NCI-H69 (cell line): ENCODE measurements around the gene CHL1.
"Not testable (repeated sequence)": the region's sequence is repeated elsewhere in the genome, so short reads cannot be mapped to it uniquely, and the experiment has no call there.

Source experiments
- DNase-seq: peaks from one replicate; lab custom pipeline; 2025; lab: John Stamatoyannopoulos, UW

Gene CHL1

DNA sequence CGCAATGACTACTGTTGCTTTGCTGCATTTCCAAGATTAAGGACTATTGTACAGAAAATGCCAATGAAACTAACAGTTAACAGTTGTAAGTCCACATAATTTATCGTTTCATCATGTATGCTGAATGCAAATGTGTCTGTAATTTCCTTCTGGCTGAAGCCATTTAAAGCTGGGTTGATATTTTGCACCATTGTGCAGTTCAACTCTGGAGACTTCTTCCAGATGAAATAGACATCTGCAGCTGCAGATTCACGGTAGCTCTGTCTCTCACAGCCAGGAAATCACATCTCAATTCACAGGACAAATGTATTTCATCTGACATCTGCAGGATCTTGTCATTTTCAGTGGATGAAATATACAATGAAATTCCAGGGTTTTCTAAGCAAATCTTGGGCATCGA lies 145.4 kb downstream of the CHL1 start:
- no peak for DNase-seq

DNA sequence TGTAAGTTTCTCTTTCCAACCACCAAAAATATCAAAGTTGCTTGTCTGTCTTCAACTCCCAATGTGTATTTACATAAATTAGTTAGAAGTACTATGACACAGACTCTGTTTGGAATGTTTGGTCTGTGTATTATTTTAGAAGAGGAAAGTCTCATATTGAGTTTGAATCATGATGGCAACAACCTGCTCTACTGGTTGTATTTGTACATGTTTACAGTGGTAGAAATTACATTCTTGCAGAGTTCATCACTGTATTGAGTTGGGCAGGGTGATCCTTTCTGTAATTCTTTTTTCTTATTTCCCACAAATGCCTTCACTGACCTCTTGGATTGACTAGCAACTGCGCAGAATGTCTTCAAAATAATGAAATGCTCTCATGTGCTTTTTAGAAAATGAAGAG lies 149.6 kb downstream of the CHL1 start:
- no peak for DNase-seq

DNA sequence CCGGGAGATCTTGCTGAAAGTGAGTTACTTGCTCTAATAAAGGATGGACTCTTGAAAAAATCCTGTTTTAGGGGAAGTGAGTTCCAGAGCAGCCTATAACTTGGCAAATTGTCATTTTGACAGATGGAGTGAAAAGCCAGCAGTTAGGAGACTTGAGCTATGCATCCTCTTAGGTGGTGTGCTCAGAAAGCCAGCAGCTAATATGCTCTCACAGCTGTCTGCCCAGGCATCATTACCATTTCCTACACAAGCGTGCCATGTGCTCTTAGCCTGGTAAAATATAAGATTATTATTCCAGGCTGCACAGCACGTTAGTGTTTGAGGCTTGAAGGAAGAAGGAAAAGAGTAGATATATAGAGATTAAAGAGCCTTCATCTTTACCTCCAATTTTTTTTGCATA lies 151.0 kb downstream of the CHL1 start:
- DNase-seq: no peak

DNA sequence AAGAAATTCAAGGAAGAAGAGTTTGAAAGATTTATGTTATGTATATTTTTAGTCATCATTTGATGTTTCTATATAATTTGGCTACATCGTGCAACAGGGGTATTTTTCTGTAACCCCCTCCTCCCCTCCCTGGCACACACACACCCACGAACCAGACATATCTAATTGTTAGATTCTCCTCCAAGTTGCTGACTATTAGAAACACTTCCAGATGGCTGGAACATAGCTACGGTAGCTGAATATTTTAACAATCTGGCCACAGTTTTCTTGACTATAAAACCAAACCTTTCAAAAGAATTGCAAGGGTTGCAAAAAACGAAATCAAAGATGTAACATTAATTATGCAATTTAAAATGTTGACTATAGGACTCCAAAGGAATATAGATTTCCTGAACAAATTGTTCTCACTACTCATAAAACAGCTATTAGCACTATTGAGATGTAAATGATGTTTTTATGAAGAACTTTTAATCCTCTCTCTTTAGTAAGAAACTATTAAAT lies 154.4 kb downstream of the CHL1 start:
- DNase-seq: no peak

DNA sequence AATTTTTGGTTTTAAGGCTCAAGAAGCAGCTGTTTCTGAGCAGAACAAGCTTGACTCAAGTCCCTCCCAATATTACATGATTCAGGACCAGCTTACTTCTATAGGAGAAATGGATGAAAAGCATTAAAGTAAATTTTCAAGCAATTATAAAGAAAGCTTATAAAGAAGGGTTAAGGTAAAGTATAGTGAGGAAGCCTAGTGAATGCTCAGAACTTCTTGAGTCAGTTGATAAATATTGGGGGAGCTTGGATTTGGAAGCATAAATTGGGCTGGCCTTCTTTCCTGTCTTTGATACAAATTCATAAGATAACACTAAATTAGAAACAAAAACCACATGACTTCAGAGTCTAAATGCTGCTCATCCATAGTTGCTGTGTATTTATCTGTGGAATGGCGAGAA lies 156.0 kb downstream of the CHL1 start:
- DNase-seq: no peak

DNA sequence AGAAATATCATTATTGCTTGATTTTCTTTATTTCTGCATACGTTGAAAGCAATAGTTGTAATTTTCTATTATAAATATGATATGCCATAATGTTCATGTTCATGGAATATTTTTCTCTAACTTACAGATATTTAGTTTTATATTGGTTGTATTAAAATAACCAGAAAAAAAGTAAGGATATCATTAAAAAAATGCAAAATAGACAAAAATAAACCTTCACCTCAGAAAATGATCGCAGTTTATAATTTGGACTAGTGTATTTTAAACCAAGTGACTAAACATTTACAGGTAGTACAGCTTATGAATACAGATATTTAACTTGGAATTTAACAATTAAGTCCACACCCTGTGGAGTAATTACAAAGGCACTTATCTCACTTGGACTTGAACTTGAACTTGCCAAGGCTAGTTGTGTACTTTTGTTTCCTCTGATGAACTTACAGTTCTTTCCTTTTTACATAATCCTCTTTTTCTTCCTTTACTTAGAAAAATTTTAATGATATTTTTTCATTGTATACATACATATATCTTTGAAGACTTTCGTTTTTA lies 156.7 kb downstream of the CHL1 start:
- no peak for DNase-seq

DNA sequence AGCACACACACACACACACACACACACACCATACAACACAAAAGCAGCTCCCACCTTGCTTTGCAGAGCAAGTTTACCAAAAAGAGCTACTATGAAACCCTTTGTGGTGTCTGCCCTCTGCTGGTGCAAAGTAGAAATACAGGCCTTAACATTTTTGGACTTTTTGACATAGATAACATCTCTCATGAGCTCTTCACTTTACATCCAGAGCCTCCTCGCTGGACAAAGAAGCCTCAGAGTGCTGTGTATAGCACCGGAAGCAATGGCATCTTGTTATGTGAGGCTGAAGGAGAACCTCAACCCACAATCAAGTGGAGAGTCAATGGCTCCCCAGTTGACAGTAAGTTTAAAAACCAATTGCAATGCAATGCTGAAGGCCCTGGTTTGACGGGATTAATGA lies 157.9 kb downstream of the CHL1 start:
- DNase-seq: peak; percentile 53

DNA sequence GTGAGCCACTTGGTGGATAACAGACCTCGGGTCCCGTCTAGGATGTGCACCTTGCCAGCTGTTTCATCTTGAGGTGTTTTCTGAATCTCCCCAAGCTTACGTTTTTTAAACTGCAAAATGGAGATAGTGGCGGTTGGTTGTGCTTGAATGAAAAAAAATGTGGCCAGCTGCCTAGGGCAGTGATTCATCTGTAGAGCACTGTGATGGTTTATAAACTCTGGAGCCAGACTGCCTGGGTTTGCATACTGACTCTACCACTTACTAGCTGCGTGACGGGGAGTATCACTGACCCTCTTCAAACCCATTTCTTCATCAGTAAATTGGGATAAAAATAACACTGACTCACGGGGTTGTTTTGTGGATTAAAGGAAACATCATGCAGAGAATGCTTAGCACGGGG lies 159.1 kb downstream of the CHL1 start:
- no peak for DNase-seq

DNA sequence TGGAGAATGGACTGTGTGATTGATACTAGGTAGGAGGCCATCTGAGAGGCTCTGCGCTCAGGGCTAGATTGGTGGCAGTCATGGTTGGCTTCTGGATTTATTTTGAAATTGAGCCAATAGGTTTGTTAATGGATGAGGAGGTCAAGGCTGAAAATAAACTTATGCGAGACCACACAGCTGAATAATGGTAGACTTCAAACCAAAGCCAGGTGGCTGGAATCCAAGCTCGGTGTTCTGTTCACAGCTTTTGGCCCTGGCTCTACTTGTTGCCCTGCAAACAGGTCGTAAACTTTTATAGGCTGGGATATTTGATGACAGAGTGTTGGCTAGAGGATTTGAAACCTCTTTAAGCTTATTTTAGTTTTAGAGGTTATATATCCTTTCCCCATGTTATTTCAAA lies 160.4 kb downstream of the CHL1 start:
- DNase-seq: peak; percentile 40

DNA sequence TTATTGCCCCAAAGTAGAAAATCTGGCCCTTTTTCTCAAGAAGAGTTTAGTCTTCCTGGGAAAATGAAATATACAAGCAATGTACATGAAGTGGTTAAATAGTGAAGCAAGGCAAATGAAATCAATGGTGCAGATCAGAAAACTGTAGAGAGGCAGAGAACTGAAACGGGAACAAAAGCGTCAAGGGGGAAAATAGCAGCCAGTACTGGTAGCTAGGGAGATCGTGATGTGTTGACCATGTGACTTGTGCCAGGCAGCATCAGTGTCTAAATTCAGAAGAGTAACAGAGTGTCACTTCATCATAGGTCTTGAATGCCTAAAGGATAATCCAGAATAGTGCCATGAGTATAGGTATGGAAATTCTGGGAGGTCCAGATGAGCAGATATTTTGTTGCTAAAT lies 163.1 kb downstream of the CHL1 start:
- no peak for DNase-seq

DNA sequence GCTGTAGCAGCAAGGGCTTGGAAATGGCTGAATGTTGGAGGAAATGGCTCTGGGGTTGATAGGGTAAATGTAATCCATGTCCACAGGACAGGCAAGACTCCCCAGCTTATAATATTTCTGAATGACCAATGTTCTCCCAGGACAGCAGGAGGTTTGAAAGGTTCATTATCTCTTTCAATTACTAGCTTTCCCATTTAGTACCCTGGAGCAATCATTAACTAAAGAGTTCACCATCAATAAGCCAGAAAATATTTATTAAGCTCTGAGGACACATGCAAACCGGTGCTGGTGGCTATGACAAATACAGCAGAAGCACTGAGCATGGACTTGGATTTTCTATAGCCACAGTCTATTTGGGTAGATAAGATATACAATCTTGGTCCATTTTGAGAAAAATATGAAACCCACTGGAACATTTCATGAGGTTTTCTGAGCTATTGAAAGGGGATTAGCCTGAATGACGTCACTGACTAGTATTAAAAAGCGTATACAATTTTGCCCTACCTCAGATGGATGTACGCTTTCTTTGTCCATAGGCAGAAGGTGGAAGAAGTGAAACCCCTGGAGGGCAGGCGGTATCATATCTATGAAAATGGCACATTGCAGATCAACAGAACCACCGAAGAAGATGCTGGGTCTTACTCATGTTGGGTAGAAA lies 166.2 kb downstream of the CHL1 start:
- no peak for DNase-seq

DNA sequence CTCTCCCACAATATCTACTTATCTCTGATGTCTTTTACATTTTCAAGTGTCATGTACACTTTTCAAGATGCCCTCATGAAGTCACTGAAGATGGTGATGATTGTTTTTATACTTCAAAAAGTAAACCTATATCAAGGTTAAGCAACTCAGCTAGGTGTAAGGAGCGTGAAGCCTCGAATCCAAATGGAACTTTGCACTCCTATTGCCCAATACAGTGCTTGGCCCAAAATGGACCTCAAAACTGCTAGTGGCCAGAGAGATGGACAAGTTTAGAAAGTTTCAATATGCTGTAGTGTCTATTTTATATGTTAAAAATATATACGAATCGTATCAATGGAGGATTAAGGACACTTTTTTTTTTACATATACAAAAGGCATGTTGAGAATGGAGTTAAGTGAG lies 167.7 kb downstream of the CHL1 start:
- no peak for DNase-seq

DNA sequence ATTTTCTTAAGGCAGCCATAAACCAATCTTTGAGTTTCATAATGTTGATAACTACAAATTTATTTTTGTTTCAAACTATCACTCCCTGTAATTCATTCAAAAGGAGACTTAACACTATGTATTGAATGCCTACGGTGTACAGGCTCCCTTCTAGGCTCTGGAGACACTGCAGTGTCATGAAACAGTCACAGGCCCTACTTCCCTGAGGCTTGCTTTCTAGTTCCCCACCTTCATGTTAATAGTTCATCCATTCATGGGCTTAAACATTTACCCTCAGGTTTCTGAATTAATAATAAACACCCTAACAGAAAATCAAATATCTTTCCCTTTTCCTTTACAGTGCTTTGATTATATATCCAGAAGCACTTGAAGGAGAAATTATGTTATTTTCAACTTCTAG lies 168.7 kb downstream of the CHL1 start:
- no peak for DNase-seq

DNA sequence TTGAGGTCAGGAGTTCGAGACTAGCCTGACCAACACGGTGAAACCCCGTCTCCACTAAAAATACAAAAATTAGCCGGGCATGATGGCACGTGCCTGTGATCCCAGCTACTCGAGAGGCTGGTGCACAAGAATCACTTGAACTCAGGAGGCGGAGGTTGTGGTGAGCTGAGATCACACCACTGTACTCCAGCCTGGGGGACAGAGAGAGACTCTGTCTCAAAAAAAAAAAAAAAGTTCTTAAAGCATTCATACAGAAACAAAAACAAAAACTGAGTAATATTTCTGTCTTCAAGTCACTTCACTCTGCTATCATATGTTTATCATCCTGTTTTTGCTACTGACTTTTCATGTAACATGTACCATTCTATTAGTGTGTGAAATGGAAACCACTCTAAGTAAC lies 169.7 kb downstream of the CHL1 start:
- not testable (repeated sequence) for DNase-seq

DNA sequence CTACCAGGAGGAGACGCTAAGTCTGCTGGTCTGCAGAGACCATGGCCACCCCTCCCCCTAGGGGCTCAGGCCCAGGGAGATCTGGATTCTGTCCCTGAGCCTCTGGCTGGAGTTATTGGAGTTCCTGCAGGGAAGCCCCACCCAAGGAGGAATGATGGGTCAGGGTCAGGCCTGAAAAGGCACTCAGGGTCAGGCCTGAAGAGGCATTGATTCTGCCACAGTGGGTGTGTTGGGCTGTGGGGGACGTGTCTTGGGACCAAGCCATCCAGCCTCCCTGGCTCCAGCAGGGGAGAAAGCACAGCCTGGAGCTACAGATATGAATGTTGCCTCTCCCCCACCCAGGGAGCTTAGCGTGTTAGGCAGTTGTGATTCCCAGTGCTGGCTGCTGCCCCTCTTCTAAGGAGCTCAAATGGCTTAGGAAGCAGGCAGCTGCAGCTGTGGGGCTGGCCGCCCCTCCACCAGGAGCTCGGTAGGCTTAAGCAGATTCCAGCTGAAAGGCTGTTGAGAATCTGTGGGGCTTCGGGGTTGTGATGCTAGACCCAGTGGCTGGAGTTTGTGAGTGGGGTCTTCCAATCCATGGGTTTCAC lies 176.7 kb downstream of the CHL1 start:
- no peak for DNase-seq

DNA sequence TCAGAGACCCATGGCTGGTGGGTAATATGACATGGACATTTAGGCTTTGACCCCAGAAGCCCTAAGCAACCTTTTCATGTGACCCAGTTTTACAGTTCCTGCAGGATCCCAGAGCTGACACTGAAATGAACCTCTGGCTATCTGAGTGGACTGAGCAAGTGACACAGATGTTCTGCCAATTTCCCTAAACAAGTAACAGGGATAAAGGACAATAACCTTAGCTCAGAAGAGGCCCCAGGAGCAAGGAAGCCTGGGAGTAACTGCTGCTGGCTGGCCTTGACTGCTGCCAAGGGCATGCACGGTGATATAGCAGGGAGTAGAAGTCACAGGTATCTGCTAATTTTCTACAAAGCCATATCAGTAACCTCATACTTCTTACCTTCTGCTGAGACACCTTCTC lies 177.9 kb downstream of the CHL1 start:
- DNase-seq: no peak

DNA sequence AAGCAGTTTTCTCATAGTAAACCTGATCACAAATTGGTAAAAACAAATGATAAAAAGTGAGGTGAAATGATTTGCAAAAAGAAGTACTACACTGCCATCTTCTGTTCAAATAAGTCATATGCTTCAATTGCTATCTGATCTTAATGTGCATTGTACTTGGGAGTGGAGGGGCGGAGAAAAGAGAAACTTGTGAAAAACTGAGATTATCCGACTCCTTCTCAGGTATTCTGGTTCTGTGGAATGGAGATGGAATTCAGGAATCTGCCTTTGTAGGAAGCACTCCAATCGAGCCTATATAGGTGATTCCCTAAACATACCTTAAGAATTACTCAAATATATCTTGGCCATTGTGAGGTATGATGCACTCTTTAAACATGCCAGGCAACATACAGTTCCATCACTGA lies 180.6 kb downstream of the CHL1 start:
- DNase-seq: peak; percentile 39

DNA sequence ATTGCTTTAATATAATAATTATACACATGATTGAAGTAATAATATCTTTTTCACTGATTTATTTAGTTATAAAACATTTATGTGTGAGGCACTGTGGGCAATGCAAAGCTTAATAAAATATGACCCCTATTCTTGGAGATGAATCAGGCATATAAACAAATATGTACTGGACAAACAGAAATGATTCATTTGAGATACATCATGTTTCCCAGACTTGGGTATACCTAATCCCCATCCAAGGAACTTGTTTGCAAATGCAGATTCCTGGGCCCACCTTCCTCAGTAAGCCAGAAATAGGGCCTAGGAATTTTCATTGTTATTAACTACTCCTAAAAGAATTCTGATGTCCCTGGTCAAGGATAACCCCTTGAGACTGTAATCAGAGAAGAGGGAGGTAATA lies 184.2 kb downstream of the CHL1 start:
- no peak for DNase-seq

DNA sequence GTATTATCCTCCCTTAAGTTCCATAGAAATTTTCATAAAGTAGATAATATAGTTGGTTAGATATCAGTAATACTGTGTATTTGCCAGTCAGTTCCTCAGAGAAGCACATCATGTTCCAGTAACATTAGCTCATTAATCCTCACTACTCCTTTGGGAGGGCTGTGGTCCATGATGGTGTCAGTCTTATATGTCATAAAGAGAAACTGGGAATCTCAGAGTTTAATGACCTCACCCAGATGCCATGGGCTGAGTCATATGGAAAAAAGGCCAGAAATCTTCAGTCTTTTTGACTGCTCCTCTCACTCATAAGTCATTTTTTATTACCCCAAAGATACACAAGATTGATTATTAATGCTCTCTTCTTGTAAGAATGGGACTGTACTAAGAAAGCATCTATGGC lies 188.6 kb downstream of the CHL1 start:
- DNase-seq: no peak

DNA sequence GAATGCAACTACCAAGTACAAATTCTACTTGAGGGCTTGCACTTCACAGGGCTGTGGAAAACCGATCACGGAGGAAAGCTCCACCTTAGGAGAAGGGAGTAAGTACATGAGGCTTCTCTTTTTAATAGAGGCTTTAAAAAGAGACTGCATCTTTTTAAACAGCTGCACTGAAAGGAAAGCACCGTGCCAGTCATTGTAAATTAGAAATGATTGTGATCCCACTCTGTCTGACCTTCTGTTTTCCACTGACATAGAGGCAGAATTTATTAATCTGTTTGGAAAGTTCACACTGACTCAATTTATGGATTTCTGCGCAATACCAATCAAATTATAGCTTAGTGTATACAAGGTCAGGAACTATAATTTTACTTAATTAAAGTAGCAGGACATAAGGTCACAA lies 198.2 kb downstream of the CHL1 start:
- no peak for DNase-seq

DNA sequence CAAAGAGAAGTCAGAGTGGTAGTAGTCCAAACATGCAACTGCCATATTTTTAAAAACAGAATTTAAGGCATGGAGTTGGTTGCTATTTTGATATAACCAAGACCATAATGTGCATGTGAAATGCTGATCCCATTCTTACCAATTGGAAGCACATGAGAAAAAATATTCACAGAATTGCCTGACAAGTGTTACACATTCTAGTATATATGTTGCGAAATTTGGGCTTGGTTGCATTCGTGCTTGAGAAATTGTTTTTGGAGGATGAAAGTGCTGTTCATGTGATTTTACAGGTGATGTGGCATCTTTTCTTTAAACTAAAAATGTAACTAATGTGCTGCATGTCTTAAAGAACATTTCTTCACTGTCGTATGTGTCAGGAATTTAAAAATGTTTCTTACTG lies 199.7 kb downstream of the CHL1 start:
- DNase-seq: no peak

DNA sequence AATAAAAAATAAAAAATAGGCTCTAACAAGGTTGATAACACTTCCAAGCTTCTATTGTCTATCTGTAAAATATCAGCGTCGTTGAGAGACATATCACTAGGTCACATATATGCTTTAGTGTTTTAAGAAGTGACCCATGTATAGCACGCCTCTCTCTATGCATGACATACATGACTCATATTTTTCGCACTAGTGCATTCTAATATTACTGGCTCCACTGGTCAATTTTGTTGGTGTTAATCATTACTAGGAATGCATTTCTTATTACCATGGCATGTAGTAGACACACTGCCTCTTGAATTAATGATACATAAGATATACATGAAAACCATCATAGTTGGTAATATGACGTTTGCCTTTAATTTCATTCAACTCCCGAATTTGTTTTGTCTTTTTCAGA lies 203.1 kb downstream of the CHL1 start:
- DNase-seq: no peak

DNA sequence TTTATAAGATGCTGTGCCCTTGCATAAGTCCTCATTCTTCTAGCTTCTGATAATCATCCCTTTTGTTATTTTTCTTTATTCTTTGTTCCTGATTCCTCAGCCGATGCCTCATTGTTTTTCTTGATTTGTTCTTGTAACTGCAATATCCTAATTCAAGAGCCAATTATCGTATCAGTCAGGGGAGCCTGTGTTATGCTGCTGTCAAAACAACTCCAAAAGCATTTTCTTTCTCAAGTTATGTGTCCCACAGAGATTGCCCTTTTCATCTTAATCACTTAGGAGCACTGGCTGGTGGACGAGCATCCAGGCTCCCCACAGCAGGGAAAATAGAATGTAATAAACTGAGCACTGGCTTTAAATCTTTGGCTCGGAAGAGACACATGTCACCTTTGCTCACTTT lies 207.3 kb downstream of the CHL1 start:
- no peak for DNase-seq

DNA sequence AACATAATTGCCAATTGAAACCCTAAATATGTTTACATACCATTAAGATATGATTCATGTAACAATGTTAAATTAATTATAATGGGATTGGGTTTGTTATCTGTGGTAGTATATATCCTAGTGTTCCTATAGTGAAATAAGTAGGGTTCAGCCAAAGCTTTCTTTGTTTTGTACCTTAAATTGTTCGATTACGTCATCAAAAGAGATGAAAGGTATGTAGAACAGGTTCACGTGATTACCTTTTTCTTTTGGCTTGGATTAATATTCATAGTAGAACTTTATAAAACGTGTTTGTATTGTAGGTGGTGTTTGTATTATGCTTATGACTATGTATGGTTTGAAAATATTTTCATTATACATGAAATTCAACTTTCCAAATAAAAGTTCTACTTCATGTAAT lies 212.4 kb downstream of the CHL1 start:
- DNase-seq: no peak
